Liver (tissue), 9 donors: ENCODE data around the gene PPP1R12C. TPM values are rescaled to one million over a fixed set of nuclear protein-coding genes. Genes with fewer than 3 reads are reported as not detected.

Source experiments
- DNase-seq: peaks from one replicate; pipeline ENCODE4 v3.0.0-alpha.2; 2017; ENCODE audit warnings: low spot score
- H3K27ac ChIP-seq, 2 donors: one replicate each; pipeline ENCODE4 v1.7.0; 2013; ENCODE audit warnings: inconsistent platforms in 2 of 2, low read length in 2 of 2, control low read depth in 1 of 2, low read depth in 1 of 2, mild to moderate bottlenecking in 1 of 2
- H3K27me3 ChIP-seq, 4 donors: one replicate each; pipeline versions ENCODE4 v1.6.1 to v1.7.0; 2013; ENCODE audit warnings: low read length in 3 of 4, inconsistent platforms in 1 of 4, mild to moderate bottlenecking in 1 of 4, moderate library complexity in 1 of 4; ENCODE audit not compliant: control insufficient read depth in 4 of 4, insufficient read depth in 4 of 4
- H3K36me3 ChIP-seq, 4 donors: one replicate each; pipeline versions ENCODE4 v1.6.1 to v1.7.0; 2013; ENCODE audit warnings: low read length in 3 of 4, mild to moderate bottlenecking in 3 of 4, low read depth in 1 of 4, moderate library complexity in 1 of 4; ENCODE audit not compliant: control insufficient read depth in 4 of 4, insufficient read depth in 3 of 4
- H3K4me1 ChIP-seq, 4 donors: one replicate each; pipeline versions ENCODE4 v1.6.1 to v1.7.0; 2013; ENCODE audit warnings: low read length in 3 of 4, mild to moderate bottlenecking in 3 of 4, moderate library complexity in 1 of 4; ENCODE audit not compliant: control insufficient read depth in 4 of 4, insufficient read depth in 4 of 4
- H3K4me3 ChIP-seq, 3 donors: one replicate each; pipeline versions ENCODE4 v1.6.1 to v1.7.0; 2013; ENCODE audit warnings: low read length in 3 of 3, control low read depth in 1 of 3, low read depth in 1 of 3, mild to moderate bottlenecking in 1 of 3
- H3K9ac ChIP-seq, 2 donors: one replicate each; pipeline ENCODE4 v1.7.0; 2013; ENCODE audit warnings: low read length in 2 of 2, mild to moderate bottlenecking in 2 of 2, moderate library complexity in 2 of 2, control low read depth in 1 of 2, low read depth in 1 of 2
- H3K9me3 ChIP-seq, 4 donors: one replicate each; pipeline versions ENCODE4 v1.6.1 to v1.7.0; 2013; ENCODE audit warnings: low read length in 3 of 4; ENCODE audit not compliant: control insufficient read depth in 4 of 4
- CTCF ChIP-seq: fragments of 150-350 bp; IDR thresholded peaks from 2 replicates; pipeline ENCODE4 v1.5.1; 2017; ENCODE audit warnings: improper control_type of control experiment, low read depth, low read length; ENCODE audit not compliant: missing input control
- EGR1 ChIP-seq, 2 donors: IDR thresholded peaks; 2 replicates each; pipeline ENCODE4 v1.6.1; 2016 to 2018; ENCODE audit warnings: antibody characterized with exemption in 2 of 2, low read depth in 2 of 2
- FOXA1 ChIP-seq: IDR thresholded peaks from 2 replicates; pipeline ENCODE4 v1.6.1; 2016; ENCODE audit warnings: antibody characterized with exemption
- FOXA2 ChIP-seq: IDR thresholded peaks from 2 replicates; pipeline ENCODE4 v1.6.1; 2016; ENCODE audit warnings: antibody characterized with exemption
- GABPA ChIP-seq, 2 donors: IDR thresholded peaks in 1 of 2; conservative IDR thresholded peaks in 1 of 2; 2 replicates each; pipeline ENCODE4 v1.6.1; 2016; ENCODE audit warnings: antibody characterized with exemption in 2 of 2, mild to moderate bottlenecking in 1 of 2, moderate library complexity in 1 of 2
- HNF4A ChIP-seq, 2 donors: conservative IDR thresholded peaks; 2 replicates each; pipeline ENCODE4 v1.6.1; 2016; ENCODE audit warnings: antibody characterized with exemption in 2 of 2, mild to moderate bottlenecking in 2 of 2
- HNF4G ChIP-seq: IDR thresholded peaks from 2 replicates; pipeline ENCODE4 v1.6.1; 2016; ENCODE audit warnings: antibody characterized with exemption
- JUND ChIP-seq, 2 donors: IDR thresholded peaks; 2 replicates each; pipeline ENCODE4 v1.6.1; 2016; ENCODE audit warnings: antibody characterized with exemption in 2 of 2
- RAD21 ChIP-seq, 2 donors: IDR thresholded peaks; 2 replicates each; pipeline ENCODE4 v1.6.1; 2016; ENCODE audit warnings: antibody characterized with exemption in 2 of 2, mild to moderate bottlenecking in 2 of 2
- RXRA ChIP-seq, 2 donors: IDR thresholded peaks; 2 replicates each; pipeline ENCODE4 v1.6.1; 2017 to 2018; ENCODE audit warnings: antibody characterized with exemption in 2 of 2, mild to moderate bottlenecking in 1 of 2
- TAF1 ChIP-seq: conservative IDR thresholded peaks from 2 replicates; pipeline ENCODE4 v1.6.1; 2016; ENCODE audit warnings: antibody characterized with exemption, mild to moderate bottlenecking
- WGBS: extraction: QIAGEN DNeasy Blood & Tissue Kit; methylation state at CpG from one replicate; pipeline ENCODE4 v1.1.7; 2013; 5-methylcytosine and 5-hydroxymethylcytosine counted together
- polyA plus RNA-seq, 2 donors: library from polyadenylated mRNA; stranded (reverse) in 1 of 2; unstranded in 1 of 2; fragments of 200-250 nt in 1 of 2; fragments of >200 nt in 1 of 2; fragmentation: Nextera tagmentation in 1 of 2; extraction: Ambion mirVana in 1 of 2; gene quantifications; one replicate each; pipeline versions ENCODE4 v1.2.1 to v1.2.3, GENCODE V29; 2013 to 2015
- total RNA-seq, 2 donors: library from RNA; depleted of rRNA; stranded (reverse); fragments of >200 nt; gene quantifications; one replicate each; pipeline ENCODE4 v1.2.3, GENCODE V29; 2014
- TF ChIP-seq, protein P1 (sequence below): IDR thresholded peaks from 2 replicates; pipeline ENCODE4 v1.6.1; 2016; ENCODE audit warnings: antibody characterized with exemption
- TF ChIP-seq, protein P2 (sequence below): IDR thresholded peaks from 2 replicates; pipeline ENCODE4 v1.6.1; 2016; ENCODE audit warnings: antibody characterized with exemption, mild to moderate bottlenecking
- TF ChIP-seq, protein P3 (sequence below): IDR thresholded peaks from 2 replicates; pipeline ENCODE4 v1.6.1; 2016; ENCODE audit warnings: antibody characterized with exemption
- donor health status: healthy.
- donor health status: healthy.
- donor health status: healthy.
- donor health status: healthy.
- donor health status: healthy.

The PPP1R12C gene
- total and polyA plus RNA-seq, 4 donors: 7.4 to 35.8 (median 24.9) TPM

GRCh38 chr19:55071913-55072312 lies 45.5 kb downstream of the PPP1R12C start (continued):
- no peak for TF ChIP-seq FOXA2
- TF ChIP-seq RAD21 (IDR thresholded peaks at IDR 0.05): no peak
- TF ChIP-seq, protein P1, sequence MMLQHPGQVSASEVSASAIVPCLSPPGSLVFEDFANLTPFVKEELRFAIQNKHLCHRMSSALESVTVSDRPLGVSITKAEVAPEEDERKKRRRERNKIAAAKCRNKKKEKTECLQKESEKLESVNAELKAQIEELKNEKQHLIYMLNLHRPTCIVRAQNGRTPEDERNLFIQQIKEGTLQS: no peak
- no peak for TF ChIP-seq FOXA1
- TF ChIP-seq CTCF: no peak

DNA sequence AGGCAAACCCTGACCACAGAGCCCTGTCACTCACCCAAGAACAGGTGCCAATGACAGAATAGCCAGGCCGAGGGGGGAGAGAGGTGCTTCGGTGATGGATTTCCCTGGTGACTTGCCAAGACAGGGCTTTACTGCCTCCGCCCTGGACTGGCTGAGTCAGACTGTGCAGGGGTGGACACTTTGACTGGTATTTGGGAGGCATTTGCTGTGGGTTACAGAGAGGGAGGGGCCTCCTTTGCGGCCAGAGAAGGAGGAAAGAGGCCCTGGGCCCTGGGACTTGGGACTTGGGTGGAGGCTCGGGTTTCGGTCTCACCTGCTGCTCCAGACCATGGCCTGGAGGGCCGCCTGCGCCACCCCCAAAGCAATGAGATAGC lies 46.3 kb downstream of the PPP1R12C start:
- WGBS: 52% methylated on average over 8 of the region's 8 CpGs
- TF ChIP-seq EGR1 (IDR thresholded peaks at IDR 0.05; ENCODE audit: low read depth in 2 of 2): no peak
- no peak for TF ChIP-seq GABPA (IDR thresholded peaks at IDR 0.05 in 1 of 2, conservative IDR thresholded peaks at IDR 0.05 in 1 of 2)
- Histone ChIP-seq H3K4me3 (no peak overlapping the region), H3K36me3 (no peaks in the 10 kb centered on the region), H3K4me1 (no peaks in the 10 kb centered on the region), H3K9me3 (no peaks in the 10 kb centered on the region), H3K27me3 (peaks cover 0 to 11% (median 3%) of the 10 kb centered on the region in 4 donors), H3K27ac (no peak overlapping the region), H3K9ac (no peak overlapping the region)
- no peak for DNase-seq

- Histone ChIP-seq H3K9ac (no peak overlapping the region), H3K36me3 (no peaks in the 10 kb centered on the region), H3K4me3 (no peak overlapping the region), H3K27me3 (peaks cover 0 to 11% (median 3%) of the 10 kb centered on the region in 4 donors), H3K9me3 (no peaks in the 10 kb centered on the region), H3K27ac (no peak overlapping the region), H3K4me1 (no peaks in the 10 kb centered on the region)
- 73% methylated on average over 10 of the region's 10 CpGs for WGBS
- no peak for TF ChIP-seq TAF1
- TF ChIP-seq, protein P2, sequence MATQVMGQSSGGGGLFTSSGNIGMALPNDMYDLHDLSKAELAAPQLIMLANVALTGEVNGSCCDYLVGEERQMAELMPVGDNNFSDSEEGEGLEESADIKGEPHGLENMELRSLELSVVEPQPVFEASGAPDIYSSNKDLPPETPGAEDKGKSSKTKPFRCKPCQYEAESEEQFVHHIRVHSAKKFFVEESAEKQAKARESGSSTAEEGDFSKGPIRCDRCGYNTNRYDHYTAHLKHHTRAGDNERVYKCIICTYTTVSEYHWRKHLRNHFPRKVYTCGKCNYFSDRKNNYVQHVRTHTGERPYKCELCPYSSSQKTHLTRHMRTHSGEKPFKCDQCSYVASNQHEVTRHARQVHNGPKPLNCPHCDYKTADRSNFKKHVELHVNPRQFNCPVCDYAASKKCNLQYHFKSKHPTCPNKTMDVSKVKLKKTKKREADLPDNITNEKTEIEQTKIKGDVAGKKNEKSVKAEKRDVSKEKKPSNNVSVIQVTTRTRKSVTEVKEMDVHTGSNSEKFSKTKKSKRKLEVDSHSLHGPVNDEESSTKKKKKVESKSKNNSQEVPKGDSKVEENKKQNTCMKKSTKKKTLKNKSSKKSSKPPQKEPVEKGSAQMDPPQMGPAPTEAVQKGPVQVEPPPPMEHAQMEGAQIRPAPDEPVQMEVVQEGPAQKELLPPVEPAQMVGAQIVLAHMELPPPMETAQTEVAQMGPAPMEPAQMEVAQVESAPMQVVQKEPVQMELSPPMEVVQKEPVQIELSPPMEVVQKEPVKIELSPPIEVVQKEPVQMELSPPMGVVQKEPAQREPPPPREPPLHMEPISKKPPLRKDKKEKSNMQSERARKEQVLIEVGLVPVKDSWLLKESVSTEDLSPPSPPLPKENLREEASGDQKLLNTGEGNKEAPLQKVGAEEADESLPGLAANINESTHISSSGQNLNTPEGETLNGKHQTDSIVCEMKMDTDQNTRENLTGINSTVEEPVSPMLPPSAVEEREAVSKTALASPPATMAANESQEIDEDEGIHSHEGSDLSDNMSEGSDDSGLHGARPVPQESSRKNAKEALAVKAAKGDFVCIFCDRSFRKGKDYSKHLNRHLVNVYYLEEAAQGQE: no peak
- TF ChIP-seq, protein P1: no peak
- DNase-seq: no peak
Observed at GRCh38 chr19:55070466-55071128, 46.8 kb downstream of the PPP1R12C start.

DNA sequence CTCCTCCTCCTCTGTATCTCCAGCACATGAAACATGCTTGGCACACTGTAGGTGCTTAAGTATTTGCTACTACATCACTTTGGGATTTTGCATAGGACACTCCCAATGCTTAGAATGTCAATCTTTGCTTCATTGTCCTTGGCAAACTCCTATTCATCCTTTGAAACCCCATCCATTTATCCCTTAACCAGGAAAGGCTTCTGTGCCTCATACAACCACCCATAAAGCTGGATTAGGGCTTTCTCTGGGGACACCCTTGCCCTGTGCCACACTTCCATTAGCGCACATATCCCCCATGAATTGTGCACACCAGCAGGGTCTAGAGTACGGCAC lies 47.6 kb downstream of the PPP1R12C start:
- H3K27ac ChIP-seq: no peak overlapping the region
- H3K27me3 ChIP-seq: peaks cover 0 to 11% (median 3%) of the 10 kb centered on the region in 4 donors

More for the DNA sequence above, 47.6 kb downstream of the PPP1R12C start:
- no peaks in the 10 kb centered on the region for H3K9me3 ChIP-seq
- H3K4me1 ChIP-seq: no peaks in the 10 kb centered on the region
- H3K36me3 ChIP-seq: no peaks in the 10 kb centered on the region
- no peak overlapping the region for H3K9ac ChIP-seq
- TF ChIP-seq RXRA (IDR thresholded peaks at IDR 0.05) (no peak), CTCF (no peak), HNF4A (conservative IDR thresholded peaks at IDR 0.05) (no peak), JUND (IDR thresholded peaks at IDR 0.05) (no peak), HNF4G (no peak), TAF1 (no peak), RAD21 (IDR thresholded peaks at IDR 0.05) (no peak), GABPA (IDR thresholded peaks at IDR 0.05 in 1 of 2, conservative IDR thresholded peaks at IDR 0.05 in 1 of 2) (no peak)
- TF ChIP-seq, protein P3, sequence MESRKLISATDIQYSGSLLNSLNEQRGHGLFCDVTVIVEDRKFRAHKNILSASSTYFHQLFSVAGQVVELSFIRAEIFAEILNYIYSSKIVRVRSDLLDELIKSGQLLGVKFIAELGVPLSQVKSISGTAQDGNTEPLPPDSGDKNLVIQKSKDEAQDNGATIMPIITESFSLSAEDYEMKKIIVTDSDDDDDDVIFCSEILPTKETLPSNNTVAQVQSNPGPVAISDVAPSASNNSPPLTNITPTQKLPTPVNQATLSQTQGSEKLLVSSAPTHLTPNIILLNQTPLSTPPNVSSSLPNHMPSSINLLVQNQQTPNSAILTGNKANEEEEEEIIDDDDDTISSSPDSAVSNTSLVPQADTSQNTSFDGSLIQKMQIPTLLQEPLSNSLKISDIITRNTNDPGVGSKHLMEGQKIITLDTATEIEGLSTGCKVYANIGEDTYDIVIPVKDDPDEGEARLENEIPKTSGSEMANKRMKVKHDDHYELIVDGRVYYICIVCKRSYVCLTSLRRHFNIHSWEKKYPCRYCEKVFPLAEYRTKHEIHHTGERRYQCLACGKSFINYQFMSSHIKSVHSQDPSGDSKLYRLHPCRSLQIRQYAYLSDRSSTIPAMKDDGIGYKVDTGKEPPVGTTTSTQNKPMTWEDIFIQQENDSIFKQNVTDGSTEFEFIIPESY: no peak
- no peak overlapping the region for H3K4me3 ChIP-seq
- DNase-seq: no peak
- 87% methylated on average over 2 of the region's 2 CpGs for WGBS
